ENCODE measurements around the gene SUFU. TPM values are rescaled to one million over a fixed set of nuclear protein-coding genes. Genes with fewer than 3 reads are reported as not detected.

The SUFU gene
- total and polyA plus RNA-seq, 2 of the 8 experiments (the other 6 are each of a cell fraction or from before 2014, with no cell fraction given) = 7.0 to 10.8 TPM

GRCh38 chr10:102657984-102658724 lies 154.4 kb downstream of the SUFU start (continued):
- TF ChIP-seq CHD7 (IDR thresholded peaks at IDR 0.05; ENCODE audit: insufficient replicate concordance, low read length) (no peak), SP2 (IDR thresholded peaks at IDR 0.05; ENCODE audit: low read length) (no peak), MAX (IDR thresholded peaks at IDR 0.05) (no peak), GABPA (IDR thresholded peaks at IDR 0.05; ENCODE audit: borderline replicate concordance, insufficient read depth, low read length) (no peak), SIN3A (conservative IDR thresholded peaks at IDR 0.05 in 1 of 2, IDR thresholded peaks at IDR 0.05 in 1 of 2; ENCODE audit: low read depth in 1 of 2, low read length in 2 of 2) (no peak), RNF2 (IDR thresholded peaks at IDR 0.05; ENCODE audit: borderline replicate concordance, low read depth, low read length, missing control alignments, poor library complexity, severe bottlenecking) (no peak), KDM5A (IDR thresholded peaks at IDR 0.05; ENCODE audit: low read length) (no peak), CHD1 (IDR thresholded peaks at IDR 0.05; ENCODE audit: low read depth, low read length) (no peak), RXRA (IDR thresholded peaks at IDR 0.05; ENCODE audit: insufficient read depth, low read depth, low read length) (no peak), SIRT6 (IDR thresholded peaks at IDR 0.05; ENCODE audit: low read length) (no peak)

All from H1 (cell line).